Left forelimb (tissue), 1 donor: ENCODE data around the gene CRX.
"Not testable (repeated sequence)": the region's sequence is repeated elsewhere in the genome, so short reads cannot be mapped to it uniquely, and the experiment has no call there.

Source experiments
- DNase-seq: peaks from one replicate; pipeline ENCODE4 v3.0.0-alpha.2; 2018; ENCODE audit warnings: low spot score

CRX gene

GRCh38 chr19:47803671-47804070, 18.1 kb upstream of the CRX start:
- not testable (repeated sequence) for DNase-seq

GRCh38 chr19:47804451-47804850, 17.3 kb upstream of the CRX start, which contains the start of gene TPRX1:
Gene TPRX1, minus strand, starts transcription at chr19:47804551. Its CDS starts 12 bp downstream, at chr19:47804539.
- not testable (repeated sequence) for DNase-seq

DNA sequence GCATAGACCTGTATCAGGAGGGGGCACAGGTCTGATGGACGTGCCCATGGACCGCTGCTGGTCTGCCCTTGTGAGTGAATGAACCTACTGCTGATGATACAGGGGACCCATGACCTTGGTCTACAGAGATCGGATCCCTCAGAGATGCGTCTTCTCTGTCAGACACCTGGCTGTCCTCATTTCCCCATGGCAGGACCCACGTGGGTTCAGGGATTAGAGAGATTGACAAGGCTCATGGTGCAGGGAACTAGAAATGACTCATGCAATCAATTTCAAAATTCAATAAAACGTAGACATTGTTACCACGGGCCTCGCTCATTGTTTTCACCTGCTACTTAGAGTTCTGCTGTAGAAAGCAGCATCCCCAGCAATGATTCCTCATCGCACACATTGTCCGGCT, 16.4 kb upstream of the CRX start:
- DNase-seq: no peak

DNA sequence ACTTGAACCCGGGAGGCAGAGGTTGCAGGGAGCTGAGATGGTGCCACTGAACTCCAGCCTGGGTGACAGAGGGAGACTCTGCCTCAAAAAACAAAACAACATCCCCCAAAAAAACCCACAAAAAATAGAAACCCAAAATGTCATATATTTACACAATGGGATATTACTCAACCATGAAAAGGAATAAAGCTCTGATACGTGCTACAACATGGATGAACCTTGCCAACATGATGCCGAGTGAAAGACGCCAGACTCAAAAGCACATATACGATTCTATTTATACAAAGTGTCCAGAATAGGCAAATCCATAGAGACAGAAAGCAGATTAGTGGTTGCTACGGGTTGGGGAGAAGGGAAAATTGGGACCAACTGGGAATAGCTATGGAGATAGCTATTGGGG, 15.3 kb upstream of the CRX start:
- DNase-seq: no peak

GRCh38 chr19:47813304-47813994, 8.3 kb upstream of the CRX start:
- DNase-seq: peak; percentile 81

- no peak for DNase-seq
Observed at GRCh38 chr19:47813995-47814328, 7.8 kb upstream of the CRX start.

- not testable (repeated sequence) for DNase-seq
Observed at GRCh38 chr19:47816270-47816669, 5.5 kb upstream of the CRX start.

DNA sequence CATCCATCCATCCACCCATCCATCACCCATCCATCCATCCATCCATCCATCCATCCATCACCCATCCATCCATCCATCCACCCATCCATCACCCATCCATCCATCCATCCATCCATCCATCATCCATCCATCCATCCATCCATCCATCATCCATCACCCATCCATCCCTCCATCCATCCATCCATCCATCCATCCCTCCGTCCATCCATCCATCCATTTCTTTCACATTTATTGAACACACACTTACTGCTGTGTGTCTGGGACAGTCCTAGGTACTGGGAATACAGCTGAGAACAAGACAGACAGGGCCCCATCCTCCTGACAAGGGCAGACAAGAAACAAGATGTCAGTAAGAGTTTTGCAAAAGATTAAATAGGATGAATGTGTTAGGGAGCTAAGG, 3.5 kb upstream of the CRX start:
- not testable (repeated sequence) for DNase-seq

DNA sequence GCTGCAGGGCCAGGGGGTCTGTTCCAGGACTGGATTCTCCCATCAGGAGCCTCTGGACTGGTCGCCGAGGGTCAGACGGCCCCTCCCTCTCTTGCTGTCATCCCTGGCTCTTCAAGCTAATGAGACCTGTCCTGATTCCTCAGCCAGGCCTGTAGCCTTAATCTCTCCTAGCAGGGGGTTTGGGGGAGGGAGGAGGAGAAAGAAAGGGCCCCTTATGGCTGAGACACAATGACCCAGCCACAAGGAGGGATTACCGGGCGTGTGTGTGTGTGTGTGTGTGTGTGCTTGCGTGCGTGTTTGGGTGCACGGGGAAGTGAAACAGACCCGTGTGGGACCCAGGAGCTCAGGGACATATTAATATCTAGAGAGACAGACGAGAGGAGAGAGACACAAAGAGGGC, 1.9 kb upstream of the CRX start:
- no peak for DNase-seq

DNA sequence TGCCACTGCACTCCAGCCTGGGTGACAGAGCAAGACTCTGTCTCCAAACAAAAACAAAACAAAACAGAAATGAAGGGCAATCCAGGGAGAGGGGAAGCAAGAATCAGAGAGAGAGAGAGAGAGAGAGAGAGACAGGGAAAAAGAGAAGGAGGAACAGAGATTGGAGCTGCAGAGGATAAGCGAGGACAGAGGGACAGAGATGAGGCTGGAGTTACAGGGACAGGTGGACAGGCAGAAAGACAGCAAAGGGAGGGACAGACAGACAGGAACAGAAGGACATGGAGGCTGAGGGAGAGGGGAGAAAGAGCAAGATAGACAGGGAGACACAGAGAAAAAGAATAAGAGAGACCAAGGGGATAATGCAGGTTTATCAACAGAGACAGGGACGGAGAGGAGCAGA, 1.3 kb upstream of the CRX start:
- no peak for DNase-seq

DNA sequence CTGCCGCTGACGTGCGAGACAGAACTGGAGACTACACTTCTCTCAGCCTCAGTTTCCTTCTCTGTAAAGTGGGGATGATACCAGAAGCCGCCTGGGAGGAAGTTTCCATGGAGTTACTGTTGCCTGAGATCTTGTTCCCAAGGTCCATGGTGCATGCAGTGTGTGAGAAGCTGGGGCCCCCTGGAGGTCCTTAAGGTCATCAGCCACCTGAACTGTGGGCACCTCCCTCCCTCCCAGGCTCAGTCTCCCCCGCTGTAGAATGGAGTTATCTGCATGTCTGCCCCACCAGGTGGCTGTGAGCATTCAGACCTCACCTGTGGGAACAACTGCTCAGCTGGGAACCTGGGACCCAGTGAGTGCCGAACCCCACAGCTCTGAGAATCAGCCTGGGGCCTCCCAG, 2.7 kb downstream of the CRX start:
- no peak for DNase-seq

GRCh38 chr19:47826800-47827199, 5.1 kb downstream of the CRX start:
- no peak for DNase-seq

DNA sequence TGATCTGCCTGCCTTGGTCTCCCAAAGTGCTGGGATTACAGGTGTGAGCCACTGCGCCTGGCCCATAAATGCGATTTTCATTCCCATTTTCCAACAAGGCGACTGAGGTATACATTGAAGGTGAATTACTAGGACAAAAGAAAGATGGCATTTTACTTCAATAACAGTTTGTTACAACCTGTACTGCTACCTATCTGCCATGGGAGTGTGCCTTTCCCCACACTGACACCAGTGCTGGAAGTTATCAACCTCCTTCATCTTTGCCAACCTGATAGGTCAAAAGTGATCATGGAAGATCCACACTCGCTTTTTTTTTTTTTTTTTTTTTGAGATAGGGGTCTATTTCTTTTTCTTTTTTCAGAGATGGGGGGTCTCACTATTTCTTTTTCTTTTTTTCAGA, 11.0 kb downstream of the CRX start:
- DNase-seq: no peak

- DNase-seq: no peak
Observed at GRCh38 chr19:47836038-47836437, 14.3 kb downstream of the CRX start.

DNA sequence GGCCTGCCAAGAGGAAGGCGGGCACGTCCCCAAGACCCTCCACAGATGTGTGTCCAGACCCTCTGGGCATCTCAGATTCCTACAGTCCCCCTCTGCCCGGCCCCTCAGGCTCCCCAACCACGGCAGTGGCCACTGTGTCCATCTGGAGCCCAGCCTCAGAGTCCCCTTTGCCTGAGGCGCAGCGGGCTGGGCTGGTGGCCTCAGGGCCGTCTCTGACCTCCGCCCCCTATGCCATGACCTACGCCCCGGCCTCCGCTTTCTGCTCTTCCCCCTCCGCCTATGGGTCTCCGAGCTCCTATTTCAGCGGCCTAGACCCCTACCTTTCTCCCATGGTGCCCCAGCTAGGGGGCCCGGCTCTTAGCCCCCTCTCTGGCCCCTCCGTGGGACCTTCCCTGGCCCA, 17.7 kb downstream of the CRX start:
- DNase-seq: no peak

GRCh38 chr19:47839913-47840312, 18.2 kb downstream of the CRX start:
- DNase-seq: no peak

DNA sequence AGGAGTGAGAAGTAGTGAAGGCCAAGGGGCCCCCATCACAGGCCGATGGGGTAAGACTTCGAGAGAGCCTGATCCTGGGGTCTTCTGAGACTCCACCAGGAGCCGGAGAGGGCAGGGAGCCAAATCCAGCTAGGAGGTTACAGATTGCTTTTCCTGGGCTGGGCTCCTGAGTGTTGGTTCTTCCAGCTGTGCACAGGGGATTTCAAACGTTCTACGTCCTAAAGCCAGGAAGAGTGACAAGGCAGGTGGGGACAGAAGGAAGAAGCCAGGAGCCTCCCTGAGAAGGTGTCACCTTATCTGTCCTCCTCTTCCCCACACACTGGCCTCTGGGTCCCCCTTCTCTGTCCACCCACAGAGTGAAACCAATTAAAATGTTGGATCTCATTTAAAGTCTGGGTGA, 21.2 kb downstream of the CRX start:
- no peak for DNase-seq

DNA sequence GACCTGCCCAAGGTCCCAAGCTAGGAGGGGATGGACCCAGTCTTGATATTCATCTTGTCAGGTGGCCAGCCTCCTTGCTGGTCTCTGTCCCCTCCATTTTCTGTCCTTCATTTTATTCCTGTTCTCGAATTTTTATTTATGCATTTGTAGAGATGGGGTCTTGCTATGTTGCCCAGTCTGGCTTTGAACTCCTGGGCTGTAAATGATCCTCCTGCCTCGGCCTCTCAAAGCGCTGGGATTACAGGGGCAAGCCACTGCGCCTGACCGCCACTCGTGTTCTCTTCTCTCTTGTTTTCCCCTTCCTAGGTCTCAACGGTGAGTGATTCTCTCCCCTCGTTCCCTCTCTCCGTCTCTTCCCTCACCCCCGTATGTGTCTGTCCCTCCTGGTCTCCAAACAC, 26.7 kb downstream of the CRX start:
- no peak for DNase-seq

GRCh38 chr19:47848823-47849473, 27.2 kb downstream of the CRX start:
- DNase-seq: no peak

GRCh38 chr19:47853003-47853402, 31.3 kb downstream of the CRX start:
- DNase-seq: no peak

GRCh38 chr19:47854459-47854858, 32.7 kb downstream of the CRX start:
- no peak for DNase-seq

GRCh38 chr19:47858231-47858630, 36.5 kb downstream of the CRX start:
- not testable (repeated sequence) for DNase-seq

DNA sequence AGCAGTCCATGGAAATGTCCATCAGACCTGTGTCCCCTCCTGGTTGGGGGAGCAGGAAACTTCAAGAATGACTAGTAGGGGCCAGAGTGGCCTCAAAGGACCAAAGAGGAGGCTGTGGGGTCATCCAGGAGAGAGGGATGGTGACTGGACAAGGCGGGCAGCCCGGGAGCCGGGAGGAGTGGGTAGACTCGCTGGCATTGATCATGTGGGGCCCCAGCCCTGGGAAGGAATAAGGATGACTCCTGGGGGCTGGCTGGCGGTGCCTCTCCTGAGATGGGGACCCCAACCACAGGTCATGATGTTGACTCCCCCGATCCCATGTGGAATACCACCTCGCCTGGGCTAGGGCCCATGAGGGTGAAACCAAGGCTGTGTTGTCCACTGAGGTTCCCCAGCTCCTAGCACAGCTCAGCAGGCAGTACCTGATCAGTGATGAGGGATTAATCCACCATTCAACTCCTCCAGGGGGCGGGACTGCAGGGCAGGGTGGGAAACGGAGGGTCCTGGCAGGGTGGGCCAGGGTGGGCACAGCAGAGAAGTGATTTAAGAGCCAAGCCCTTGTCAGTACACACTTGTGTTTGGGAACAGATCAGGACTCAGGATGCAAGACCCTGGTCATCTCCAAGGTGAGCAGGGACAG, 37.0 kb downstream of the CRX start, which contains the start of gene TPRX2:
Gene TPRX2, plus strand, starts transcription at position 590 of the 640 bp plus-strand sequence. Its CDS starts 12 bp downstream, at position 602.
- DNase-seq: not testable (repeated sequence)
